Measurements from ENCODE around the gene PILRA.

The PILRA gene

GRCh38 chr7:100413889-100414288, 40.6 kb downstream of the PILRA start:
- DNase-seq: no peak

DNA sequence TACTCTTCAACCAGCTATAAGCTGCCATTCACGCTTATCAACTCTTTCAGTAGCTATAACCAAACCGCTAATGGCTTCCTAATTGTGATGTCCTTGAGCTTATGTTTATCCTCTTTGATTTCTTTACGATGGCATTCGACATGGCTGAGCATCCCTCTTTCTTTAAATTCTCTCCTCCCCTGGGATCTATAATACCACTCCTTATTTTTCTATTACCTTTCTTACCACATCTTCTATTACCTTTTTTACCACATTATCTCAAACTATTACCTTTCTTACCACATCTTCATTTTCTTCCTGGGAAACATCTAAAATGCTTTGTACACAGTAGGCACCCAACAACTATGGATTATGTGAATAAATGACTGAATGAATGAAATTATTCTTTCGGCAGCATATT, 42.2 kb downstream of the PILRA start:
- no peak for DNase-seq

DNA sequence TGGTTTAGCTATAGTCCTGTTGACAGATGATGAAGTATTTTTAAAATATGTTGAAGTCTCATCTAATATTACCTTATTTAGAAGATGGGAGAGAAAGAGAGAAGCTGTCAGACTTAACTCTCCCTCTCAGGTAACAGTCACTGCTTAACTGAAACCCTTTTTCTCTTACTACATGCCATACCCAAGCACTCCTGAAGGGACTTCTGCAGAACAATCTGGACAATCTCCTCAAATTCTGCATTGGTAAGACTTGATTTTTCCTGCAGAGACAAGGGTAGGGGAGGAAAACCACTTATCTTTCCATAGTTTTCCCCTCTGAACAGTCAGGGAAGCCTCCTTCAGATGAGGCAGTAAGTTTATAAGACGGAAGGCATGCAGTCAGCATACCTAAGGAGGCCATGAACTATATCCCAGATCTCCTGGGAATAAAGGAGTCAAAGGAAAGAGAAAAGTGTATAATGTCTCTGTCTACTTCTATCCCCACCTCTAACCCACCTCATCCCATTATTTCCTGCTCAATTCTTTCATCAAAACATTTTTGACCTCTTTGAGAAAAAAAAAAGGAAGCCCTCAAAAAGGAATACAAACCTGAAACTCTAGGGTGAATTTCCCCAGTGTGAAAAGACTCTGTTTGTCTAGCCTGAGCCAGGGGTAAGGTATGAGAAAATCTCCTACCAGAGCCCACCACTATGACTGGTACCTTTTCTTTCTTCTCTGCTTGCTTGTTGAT, 45.8 kb downstream of the PILRA start:
- DNase-seq: no peak

- DNase-seq: no peak
Measured at GRCh38 chr7:100419660-100420226, 46.5 kb downstream of the PILRA start.

- DNase-seq: no peak
Measured at GRCh38 chr7:100423315-100423714, 50.0 kb downstream of the PILRA start.

DNA sequence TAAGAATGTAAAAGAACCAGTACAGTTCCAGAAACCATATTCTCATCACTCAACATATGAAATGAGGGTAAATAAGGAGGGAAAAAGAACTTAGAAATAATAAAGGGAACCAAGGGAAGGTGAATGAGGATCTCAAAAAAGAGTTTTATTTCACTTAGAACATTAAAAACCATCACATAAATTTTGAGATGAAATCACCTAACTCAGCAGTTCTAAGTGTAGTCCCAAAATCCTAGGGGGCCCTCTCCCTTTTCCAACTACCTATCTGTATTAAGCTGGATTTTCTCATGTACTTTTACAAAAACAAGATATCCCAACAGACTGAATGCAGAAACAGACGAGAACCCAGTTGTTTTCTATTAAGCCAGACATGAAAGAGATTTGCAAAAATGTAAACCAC, 52.1 kb downstream of the PILRA start:
- no peak for DNase-seq

GRCh38 chr7:100426516-100426915, 53.2 kb downstream of the PILRA start:
- DNase-seq: no peak

- DNase-seq: no peak
Measured at GRCh38 chr7:100427762-100428198, 54.5 kb downstream of the PILRA start.

- peak; percentile 99 for DNase-seq
Measured at GRCh38 chr7:100428199-100428966, 55.1 kb downstream of the PILRA start, which contains the start of gene ZCWPW1. Gene ZCWPW1 (minus strand): TSS chr7:100428703. CDS start chr7:100420649, 8,054 bp downstream.

DNA sequence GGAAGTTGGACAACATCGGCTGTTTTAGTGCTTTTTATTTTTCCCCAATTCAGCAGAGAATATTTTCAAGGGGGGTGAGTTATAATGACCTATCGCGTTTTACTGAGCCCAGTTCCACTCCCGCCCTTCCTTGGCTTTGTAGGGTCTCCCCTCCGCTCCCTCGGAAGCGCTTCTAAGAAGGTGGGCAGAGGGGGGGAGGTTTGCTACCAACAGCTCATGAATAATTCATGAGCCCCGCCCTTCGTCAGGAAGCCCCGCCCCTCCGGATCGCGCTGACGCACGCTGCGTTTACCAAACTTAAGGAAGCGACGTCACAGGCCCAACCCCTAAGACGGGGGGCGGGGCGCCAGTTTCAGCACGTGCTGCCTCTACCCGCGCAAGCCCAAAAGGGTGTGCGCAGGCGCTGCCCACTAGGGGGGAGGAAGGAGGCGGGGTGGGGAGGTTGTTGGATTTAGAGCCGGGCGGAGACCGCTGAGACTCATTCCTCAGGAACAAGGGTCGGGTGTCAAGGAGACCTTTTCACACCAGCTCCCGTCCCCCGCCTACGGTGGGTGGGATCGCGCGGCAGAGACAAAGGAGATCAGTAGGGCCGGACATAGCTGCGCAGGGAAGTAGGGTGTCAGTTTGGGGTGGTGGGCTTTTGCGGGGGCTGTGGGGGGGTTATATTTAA, 55.8 kb downstream of the PILRA start:
- peak; percentile 100 for DNase-seq

- peak; percentile 99 for DNase-seq
Measured at GRCh38 chr7:100429637-100430492, 56.6 kb downstream of the PILRA start, which contains the start of gene MEPCE. Gene MEPCE (plus strand): TSS chr7:100429831. CDS start chr7:100430019, 188 bp downstream.

- peak; percentile 75 for DNase-seq
Measured at GRCh38 chr7:100430493-100431285, 57.4 kb downstream of the PILRA start.

GRCh38 chr7:100431286-100431735, 58.0 kb downstream of the PILRA start:
- DNase-seq: no peak

GRCh38 chr7:100432053-100432452, 58.8 kb downstream of the PILRA start:
- no peak for DNase-seq

DNA sequence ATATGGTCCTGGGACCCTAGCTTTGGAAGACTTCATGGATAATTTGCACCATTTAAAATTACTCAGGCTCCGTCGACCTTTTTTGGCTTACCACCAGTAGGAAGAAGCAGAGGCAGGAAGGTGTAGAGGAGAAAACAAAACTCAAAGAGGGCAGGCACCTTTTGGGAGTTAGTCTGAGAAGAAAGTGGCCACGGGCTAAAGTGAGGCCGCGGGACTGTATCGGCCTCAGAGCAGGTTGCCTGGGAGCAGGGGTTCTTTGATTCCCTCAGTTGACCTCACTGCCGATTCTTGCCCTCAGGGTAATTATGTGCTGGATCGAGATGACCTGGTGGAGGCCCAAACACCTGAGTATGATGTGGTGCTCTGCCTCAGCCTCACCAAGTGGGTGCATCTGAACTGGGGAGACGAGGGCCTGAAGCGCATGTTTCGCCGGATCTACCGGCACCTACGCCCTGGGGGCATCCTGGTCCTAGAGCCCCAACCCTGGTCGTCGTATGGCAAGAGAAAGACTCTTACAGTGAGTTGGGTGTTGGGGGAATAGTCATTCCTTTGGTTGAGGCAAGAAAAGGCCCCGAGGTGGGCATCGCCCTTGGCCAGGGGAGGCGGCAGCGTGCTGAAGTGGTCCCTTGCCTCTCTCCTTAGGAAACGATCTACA, 59.5 kb downstream of the PILRA start:
- DNase-seq: no peak

DNA sequence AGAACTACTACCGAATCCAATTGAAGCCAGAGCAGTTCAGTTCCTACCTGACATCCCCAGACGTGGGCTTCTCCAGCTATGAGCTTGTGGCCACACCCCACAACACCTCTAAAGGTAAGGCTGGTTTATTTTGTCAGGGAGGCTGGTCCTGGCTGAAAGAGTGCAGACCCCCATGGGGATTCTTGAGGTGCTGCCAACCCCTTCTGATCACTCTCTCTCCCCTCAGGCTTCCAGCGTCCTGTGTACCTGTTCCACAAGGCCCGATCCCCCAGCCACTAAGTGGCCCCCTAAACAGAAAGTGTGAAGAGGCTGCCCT, 59.9 kb downstream of the PILRA start:
- no peak for DNase-seq

DNA sequence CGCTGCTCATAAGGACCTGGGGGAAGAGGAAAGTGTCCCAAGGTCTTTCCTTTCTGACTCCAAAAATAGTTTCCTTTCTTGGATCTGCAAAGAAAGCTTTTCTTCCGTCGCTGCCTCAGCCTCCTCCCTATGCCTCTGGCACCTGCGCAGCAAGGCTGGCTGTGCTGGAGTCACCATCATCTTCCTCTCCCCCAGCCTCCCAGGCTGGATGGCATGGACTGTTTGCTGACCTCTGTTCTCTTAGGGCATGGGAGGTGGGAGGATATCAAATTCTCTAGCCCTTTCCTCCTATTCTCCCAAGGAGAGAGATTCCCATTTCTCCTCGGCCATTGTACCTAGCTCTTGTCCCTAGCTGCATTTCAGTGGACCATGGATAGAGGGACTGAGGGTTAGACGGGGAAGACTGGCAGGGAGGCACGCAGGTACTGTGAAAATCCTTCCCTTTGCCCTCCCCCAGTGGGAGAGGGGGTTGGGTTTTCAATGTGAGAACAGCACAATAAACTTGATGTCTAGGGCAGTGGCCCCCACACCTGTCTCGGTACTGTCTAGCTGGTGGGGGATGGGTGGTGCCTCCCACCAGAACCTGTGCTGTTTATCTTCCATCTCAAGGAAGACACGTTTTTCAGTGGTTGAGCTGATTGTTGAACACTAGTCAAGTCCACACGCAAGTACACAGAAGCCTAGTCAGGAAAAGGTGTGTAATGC, 60.5 kb downstream of the PILRA start:
- peak; percentile 54 for DNase-seq

DNA sequence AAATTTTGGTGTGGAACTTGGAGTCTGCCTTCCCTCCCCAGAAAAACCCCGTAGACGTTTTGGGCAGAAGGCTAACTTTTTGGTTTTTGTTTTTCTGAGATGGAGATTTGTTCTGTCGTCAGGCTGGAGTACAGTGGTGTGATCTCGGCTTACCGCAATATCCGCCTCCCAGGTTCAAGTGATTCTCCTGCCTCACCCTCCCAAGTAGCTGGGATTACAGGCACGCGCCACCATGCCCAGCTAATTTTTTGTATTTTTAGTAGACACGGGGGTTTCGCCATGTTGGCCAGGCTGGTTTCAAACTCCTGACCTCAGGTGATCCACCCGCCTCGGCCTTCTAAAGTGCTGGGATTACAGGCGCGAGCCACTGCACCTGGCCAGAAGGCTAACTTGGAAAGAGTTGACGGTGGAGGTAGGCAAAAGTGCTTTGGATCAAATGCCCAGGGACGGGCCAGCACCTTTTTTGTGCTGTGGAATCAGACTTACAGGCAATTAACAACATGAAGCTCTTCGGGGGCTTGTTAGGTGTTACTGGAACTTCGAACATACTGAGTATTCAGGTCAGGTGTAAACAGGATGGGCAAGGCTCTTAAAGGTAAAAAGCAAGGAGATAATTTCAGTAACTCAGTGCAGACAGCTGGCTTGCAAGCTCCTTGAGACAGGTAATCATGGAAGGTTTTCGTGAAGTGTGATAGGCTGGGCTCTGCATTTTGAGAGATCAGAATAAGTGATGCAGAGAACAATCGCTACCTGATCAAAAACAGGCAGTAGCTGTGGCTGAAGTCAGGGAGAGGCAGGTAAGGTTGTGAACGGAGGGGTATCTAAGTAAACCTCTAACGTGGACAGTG, 61.2 kb downstream of the PILRA start:
- DNase-seq: peak; percentile 57

Measured in activated CD8-positive, alpha-beta memory T cell treated with anti-CD3 and anti-CD28 coated beads for 24 hours (primary cell).